GM12878 (cell line): ENCODE data around the gene ABCC2. TPM values are rescaled to one million over a fixed set of nuclear protein-coding genes. Genes with fewer than 3 reads are reported as not detected.

Experiments used
- ATF2 ChIP-seq: IDR thresholded peaks from 2 replicates; pipeline ENCODE4 v1.6.1; 2012; ENCODE audit warnings: low read length, inconsistent platforms
- CEBPB ChIP-seq, 2 experiments: fragments of 150-350 bp in 1 of 2; IDR thresholded peaks; 2 replicates each; pipeline ENCODE4 v1.6.1; 2012 to 2014; ENCODE audit warnings: low read depth in 2 of 2, low read length in 2 of 2, borderline replicate concordance in 1 of 2, inconsistent platforms in 1 of 2
- CHD1 ChIP-seq: IDR thresholded peaks from 2 replicates; pipeline ENCODE4 v1.6.1; 2012; ENCODE audit warnings: low read depth, low read length, improper control_type of control experiment
- CREB1 ChIP-seq: IDR thresholded peaks from 2 replicates; pipeline ENCODE4 v1.6.1; 2012; ENCODE audit warnings: low read depth, mild to moderate bottlenecking, inconsistent platforms
- CREM ChIP-seq: IDR thresholded peaks from 2 replicates; pipeline ENCODE4 v1.6.1; 2014; ENCODE audit warnings: antibody characterized with exemption, low read depth
- FOXM1 ChIP-seq: IDR thresholded peaks from 2 replicates; pipeline ENCODE4 v1.6.1; 2012; ENCODE audit warnings: low read depth, mild to moderate bottlenecking, inconsistent platforms, low read length, moderate library complexity
- KDM1A ChIP-seq: fragments of 200-600 bp; sonication (generic); IDR thresholded peaks from 2 replicates; pipeline ENCODE4 v1.6.1; 2016; ENCODE audit warnings: borderline replicate concordance
- MTA2 ChIP-seq: fragments of 450-650 bp; IDR thresholded peaks from 2 replicates; pipeline ENCODE4 v1.6.1; 2016; ENCODE audit warnings: low read depth, mild to moderate bottlenecking, moderate library complexity
- PAX8 ChIP-seq: fragments of 450-650 bp; IDR thresholded peaks from 2 replicates; pipeline ENCODE4 v1.6.1; 2017; ENCODE audit warnings: mild to moderate bottlenecking, moderate library complexity
- POLR2AphosphoS2 ChIP-seq: IDR thresholded peaks from 2 replicates; pipeline ENCODE4 v1.6.1; 2011; ENCODE audit warnings: low read depth, mild to moderate bottlenecking, low read length, improper control_type of control experiment, moderate library complexity
- SRF ChIP-seq, 2 experiments: IDR thresholded peaks; 2 replicates each; pipeline ENCODE4 v1.6.1; 2011; ENCODE audit warnings: low read depth in 2 of 2, low read length in 2 of 2, mild to moderate bottlenecking in 1 of 2, moderate library complexity in 1 of 2
- STAT3 ChIP-seq: IDR thresholded peaks from 2 replicates; pipeline ENCODE4 v1.6.1; 2011; ENCODE audit warnings: low read depth, low read length, improper control_type of control experiment
- TCF7 ChIP-seq: IDR thresholded peaks from 2 replicates; pipeline ENCODE4 v1.6.1; 2014; ENCODE audit warnings: antibody characterized with exemption, borderline replicate concordance
- YY1 ChIP-seq: IDR thresholded peaks from 2 replicates; pipeline ENCODE4 v1.6.1; 2011; ENCODE audit warnings: low read depth, mild to moderate bottlenecking, low read length
- ZNF217 ChIP-seq: fragments of 450-650 bp; IDR thresholded peaks from 2 replicates; pipeline ENCODE4 v1.6.1; 2017; ENCODE audit warnings: antibody characterized with exemption, mild to moderate bottlenecking
- polyA plus RNA-seq, 11 experiments: library from polyadenylated mRNA; depleted of rRNA in 4 of 11; unstranded in 6 of 11; stranded (reverse) in 5 of 11; fragments of >200 nt; fragmentation: Nextera tagmentation in 4 of 11; fragmentation: Illumina TruSeq in 1 of 11; extraction: Ambion mirVana in 4 of 11; extraction: Trizol in 1 of 11; gene quantifications; 1 replicate in 1 of 11; 2 replicates in 10 of 11; pipeline versions ENCODE4 v1.2.1 to v1.2.3, GENCODE V29; 2011 to 2016; ENCODE audit warnings: inconsistent platforms in 2 of 11, missing spikeins in 2 of 11, low read depth in 1 of 11
- total RNA-seq, 4 experiments: library from RNA; depleted of rRNA in 3 of 4; stranded (reverse); fragments of >200 nt in 3 of 4; fragmentation: Illumina TruSeq in 1 of 4; extraction: Trizol in 1 of 4; gene quantifications; 2 replicates each; pipeline versions ENCODE4 v1.2.1 to v1.2.3, GENCODE V29; 2013 to 2021
- TF ChIP-seq, protein P1 (sequence below): fragments of 450-650 bp; IDR thresholded peaks from 2 replicates; pipeline ENCODE4 v1.6.1; 2017; ENCODE audit warnings: mild to moderate bottlenecking, moderate library complexity
- TF ChIP-seq, protein P2 (sequence below): fragments of 450-650 bp; IDR thresholded peaks from 2 replicates; pipeline ENCODE4 v1.6.1; 2017; ENCODE audit warnings: antibody characterized with exemption, mild to moderate bottlenecking, moderate library complexity

The ABCC2 gene
- total and polyA plus RNA-seq, 10 of the 15 experiments (the other 5 are each of a cell fraction or from before 2014, with no cell fraction given): 0.02 to 0.95 (median 0.21) TPM

GRCh38 chr10:99766302-99766681 is 16.1 kb upstream of the ABCC2 start (continued):
- TF ChIP-seq ATF2: no peak
- no peak for TF ChIP-seq CREB1
- TF ChIP-seq TCF7: no peak
- no peak for TF ChIP-seq KDM1A
- TF ChIP-seq CREM: no peak
- no peak for TF ChIP-seq CEBPB (IDR thresholded peaks at IDR 0.05; ENCODE audit: borderline replicate concordance in 1 of 2, low read depth in 2 of 2, low read length in 2 of 2)
- TF ChIP-seq FOXM1: no peak
- no peak for TF ChIP-seq POLR2AphosphoS2
- TF ChIP-seq, protein P1, sequence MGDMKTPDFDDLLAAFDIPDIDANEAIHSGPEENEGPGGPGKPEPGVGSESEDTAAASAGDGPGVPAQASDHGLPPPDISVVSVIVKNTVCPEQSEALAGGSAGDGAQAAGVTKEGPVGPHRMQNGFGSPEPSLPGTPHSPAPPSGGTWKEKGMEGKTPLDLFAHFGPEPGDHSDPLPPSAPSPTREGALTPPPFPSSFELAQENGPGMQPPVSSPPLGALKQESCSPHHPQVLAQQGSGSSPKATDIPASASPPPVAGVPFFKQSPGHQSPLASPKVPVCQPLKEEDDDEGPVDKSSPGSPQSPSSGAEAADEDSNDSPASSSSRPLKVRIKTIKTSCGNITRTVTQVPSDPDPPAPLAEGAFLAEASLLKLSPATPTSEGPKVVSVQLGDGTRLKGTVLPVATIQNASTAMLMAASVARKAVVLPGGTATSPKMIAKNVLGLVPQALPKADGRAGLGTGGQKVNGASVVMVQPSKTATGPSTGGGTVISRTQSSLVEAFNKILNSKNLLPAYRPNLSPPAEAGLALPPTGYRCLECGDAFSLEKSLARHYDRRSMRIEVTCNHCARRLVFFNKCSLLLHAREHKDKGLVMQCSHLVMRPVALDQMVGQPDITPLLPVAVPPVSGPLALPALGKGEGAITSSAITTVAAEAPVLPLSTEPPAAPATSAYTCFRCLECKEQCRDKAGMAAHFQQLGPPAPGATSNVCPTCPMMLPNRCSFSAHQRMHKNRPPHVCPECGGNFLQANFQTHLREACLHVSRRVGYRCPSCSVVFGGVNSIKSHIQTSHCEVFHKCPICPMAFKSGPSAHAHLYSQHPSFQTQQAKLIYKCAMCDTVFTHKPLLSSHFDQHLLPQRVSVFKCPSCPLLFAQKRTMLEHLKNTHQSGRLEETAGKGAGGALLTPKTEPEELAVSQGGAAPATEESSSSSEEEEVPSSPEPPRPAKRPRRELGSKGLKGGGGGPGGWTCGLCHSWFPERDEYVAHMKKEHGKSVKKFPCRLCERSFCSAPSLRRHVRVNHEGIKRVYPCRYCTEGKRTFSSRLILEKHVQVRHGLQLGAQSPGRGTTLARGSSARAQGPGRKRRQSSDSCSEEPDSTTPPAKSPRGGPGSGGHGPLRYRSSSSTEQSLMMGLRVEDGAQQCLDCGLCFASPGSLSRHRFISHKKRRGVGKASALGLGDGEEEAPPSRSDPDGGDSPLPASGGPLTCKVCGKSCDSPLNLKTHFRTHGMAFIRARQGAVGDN: no peak
- no peak for TF ChIP-seq STAT3
- no peak for TF ChIP-seq CHD1
- TF ChIP-seq ZNF217: peak; percentile 88
- TF ChIP-seq MTA2: peak; percentile 73
- TF ChIP-seq YY1: no peak
- TF ChIP-seq, protein P2, sequence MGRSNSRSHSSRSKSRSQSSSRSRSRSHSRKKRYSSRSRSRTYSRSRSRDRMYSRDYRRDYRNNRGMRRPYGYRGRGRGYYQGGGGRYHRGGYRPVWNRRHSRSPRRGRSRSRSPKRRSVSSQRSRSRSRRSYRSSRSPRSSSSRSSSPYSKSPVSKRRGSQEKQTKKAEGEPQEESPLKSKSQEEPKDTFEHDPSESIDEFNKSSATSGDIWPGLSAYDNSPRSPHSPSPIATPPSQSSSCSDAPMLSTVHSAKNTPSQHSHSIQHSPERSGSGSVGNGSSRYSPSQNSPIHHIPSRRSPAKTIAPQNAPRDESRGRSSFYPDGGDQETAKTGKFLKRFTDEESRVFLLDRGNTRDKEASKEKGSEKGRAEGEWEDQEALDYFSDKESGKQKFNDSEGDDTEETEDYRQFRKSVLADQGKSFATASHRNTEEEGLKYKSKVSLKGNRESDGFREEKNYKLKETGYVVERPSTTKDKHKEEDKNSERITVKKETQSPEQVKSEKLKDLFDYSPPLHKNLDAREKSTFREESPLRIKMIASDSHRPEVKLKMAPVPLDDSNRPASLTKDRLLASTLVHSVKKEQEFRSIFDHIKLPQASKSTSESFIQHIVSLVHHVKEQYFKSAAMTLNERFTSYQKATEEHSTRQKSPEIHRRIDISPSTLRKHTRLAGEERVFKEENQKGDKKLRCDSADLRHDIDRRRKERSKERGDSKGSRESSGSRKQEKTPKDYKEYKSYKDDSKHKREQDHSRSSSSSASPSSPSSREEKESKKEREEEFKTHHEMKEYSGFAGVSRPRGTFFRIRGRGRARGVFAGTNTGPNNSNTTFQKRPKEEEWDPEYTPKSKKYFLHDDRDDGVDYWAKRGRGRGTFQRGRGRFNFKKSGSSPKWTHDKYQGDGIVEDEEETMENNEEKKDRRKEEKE: no peak
- TF ChIP-seq SRF (IDR thresholded peaks at IDR 0.05; ENCODE audit: low read depth in 2 of 2, low read length in 2 of 2): no peak
- TF ChIP-seq PAX8: no peak
